GM20000 (cell line): ENCODE results near the gene VTI1A.

Experiments used
- DNase-seq: peaks from one replicate; pipeline ENCODE4 v3.0.0; 2012; ENCODE audit warnings: low spot score
- CTCF ChIP-seq: IDR thresholded peaks from 2 replicates; pipeline ENCODE4 v1.5.1; 2012; ENCODE audit warnings: mild to moderate bottlenecking, control low read depth; ENCODE audit errors: extremely low read depth, missing control alignments

Gene VTI1A

GRCh38 chr10:112741830-112742402 lies 294.9 kb downstream of the VTI1A start:
- no peak for TF ChIP-seq CTCF
- no peak for DNase-seq

DNA sequence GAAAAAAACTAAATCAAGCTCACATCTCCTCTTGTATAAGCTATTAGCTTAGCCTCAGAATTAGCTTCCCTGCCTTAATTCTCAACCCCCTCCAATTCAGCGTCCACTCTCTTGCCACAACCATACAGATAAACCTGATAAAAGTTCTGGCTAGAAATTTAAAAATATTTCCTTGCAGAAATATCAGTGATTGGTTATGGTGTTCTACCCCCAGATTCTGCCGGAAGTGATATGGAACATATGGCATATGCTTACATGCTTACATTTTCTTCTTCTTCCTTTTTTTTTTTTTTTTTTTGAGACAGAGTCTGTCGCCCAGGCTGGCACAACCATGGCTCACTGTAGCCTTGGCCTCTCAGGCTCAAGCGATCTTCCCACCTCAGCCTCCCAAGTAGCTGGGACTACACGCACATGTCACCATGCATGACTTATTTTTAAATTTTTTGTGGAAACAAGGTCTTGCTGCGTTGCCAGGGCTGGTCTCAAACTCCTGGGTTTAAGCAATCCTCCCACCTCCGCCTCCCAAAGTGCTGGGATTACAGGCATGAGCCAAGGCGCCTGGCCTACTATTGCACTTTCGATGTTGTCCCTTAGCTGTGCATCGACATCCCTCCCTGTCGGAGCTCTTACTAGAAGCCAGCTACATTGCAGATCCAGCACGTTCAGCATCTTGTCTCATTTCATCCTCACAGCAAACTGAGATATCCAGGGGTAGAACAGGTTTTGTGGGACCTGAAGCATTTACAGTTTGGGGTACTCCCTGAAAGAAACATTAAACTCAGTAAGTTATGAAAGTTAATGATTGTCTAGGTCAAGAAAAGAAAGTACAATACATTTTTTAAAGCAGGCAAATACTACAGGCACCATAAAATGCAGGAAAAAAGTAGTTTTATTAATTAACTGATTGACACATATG lies 297.4 kb downstream of the VTI1A start:
- no peak for TF ChIP-seq CTCF
- no peak for DNase-seq

- no peak for DNase-seq
- no peak for TF ChIP-seq CTCF
These were observed 299.3 kb downstream of the VTI1A start for GRCh38 chr10:112746329-112746728.

DNA sequence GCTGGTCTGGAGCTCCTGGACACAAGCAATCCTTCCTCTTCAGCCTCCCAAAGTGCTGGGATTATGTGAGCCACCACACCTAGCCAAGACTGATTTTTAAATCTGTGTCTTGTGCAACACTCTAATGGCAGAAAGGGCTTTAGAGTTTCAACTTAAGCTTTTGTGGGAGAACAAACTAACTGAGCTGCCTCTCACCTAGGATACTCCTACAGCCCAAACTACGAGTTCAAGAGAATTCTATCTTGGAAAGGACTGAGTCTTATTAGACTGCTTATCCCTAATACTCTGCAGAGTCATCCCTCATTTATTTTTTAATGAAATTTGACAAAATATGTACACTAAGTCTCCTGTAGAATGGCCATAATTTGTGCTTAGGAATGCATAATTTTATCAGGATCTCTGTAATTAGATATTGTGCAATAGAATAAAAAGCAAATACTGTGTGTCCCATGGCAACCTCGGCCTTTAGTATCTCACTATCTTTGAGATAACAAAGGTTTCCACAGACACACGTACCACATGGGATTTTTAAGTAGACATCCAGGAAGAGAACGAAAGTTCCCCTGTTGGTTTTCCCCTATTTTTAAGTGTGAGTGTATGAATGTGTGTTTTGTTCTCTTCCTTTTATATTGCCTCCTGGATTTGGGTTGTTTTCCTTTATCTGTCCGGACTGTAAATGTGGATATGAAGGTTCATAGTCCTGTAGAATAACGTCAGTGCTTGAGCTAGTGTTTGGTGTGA lies 303.6 kb downstream of the VTI1A start:
- DNase-seq = no peak
- no peak for TF ChIP-seq CTCF

DNA sequence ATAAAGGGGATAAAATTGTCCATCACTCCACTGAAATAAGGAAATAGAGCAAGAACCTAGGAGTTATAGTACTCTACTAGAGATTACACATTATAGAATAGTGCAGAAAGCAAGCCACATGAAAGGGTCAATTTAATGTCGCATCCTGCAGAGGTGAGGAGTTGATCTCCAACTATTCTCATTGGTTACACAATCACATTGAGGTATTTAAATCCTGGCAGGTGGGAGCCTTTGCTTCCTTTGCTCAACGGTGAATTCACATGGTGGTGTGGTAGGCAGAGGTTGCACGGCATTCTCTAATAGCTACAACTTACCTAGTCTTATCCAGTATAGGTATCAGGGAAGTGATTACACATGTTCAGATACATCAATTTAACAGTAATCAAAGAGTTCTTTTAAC lies 304.6 kb downstream of the VTI1A start:
- no peak for TF ChIP-seq CTCF

DNA sequence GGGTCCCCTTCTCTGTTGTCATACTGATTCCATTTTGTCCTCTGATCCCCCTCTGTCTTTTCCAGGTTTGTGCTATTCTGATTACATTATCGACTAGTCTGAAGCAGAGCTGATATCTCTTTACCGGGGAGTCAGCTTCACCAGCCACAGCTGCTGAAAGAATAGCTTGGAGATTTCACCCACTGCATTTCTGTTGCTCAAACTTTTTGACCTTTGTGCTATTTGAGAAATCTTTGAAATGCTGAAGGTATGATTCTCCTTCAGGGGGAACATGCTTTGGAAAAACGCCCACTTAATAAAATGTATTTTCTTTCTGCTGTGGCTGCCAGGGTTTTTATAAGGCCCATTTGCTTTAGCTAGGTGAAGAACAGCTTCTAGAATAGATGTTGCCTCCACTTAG lies 305.3 kb downstream of the VTI1A start:
- TF ChIP-seq CTCF = no peak

More for the DNA sequence above, 304.6 kb downstream of the VTI1A start:
- no peak for DNase-seq

DNA sequence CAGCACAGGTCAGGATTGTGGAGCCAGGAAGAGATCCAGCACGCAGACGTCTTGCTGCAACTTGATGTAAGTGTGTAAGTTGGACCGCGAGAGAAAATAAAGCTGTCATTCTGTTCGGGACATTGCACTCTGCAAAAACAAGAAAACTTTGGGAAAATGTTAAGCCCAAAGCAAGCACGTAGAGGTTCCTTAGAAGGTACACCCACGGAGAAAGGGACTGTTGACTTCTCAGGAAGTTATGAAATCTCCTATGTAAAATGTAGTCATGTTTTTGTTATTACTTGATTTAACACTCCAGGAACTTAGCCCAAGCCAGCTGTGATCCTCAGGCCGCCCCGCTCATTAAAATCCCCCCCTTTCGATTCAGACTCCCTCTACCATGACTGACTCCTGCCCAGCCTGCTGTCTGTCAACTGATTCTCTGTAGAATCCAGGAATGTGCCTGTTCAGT lies 307.0 kb downstream of the VTI1A start:
- DNase-seq = no peak
- no peak for TF ChIP-seq CTCF

More for the DNA sequence above, 305.3 kb downstream of the VTI1A start:
- no peak for DNase-seq
